A549 (cell line): ENCODE data around the gene RFLNA. TPM values are rescaled to one million over a fixed set of nuclear protein-coding genes. Genes with fewer than 3 reads are reported as not detected.
A peak's percentile ranks its signal among the peaks of the same experiment; 100 is the strongest.

ENCODE experiments used
- ATAC-seq, 2 experiments: fragments of 200-7000 bp in 1 of 2; fragments of >200 bp in 1 of 2; cut with Nextera tagmentation in 1 of 2; cut with Tn5 transposase in 1 of 2; 3 replicates each; pipeline versions ENCODE4 v1.8.0 to v1.9.1; 2018 to 2020; ENCODE audit warnings: mild to moderate bottlenecking in 1 of 2, moderate library complexity in 1 of 2
- CTCF ChIA-PET: fragments of 300-600 bp; sonication (Branson Sonifier 250); formaldehyde crosslinking; extraction: SDS; loops from one replicate; lab custom pipeline; 2021; ENCODE audit warnings: antibody characterized with exemption, inconsistent platforms; lab: Yijun Ruan, JAX
- POLR2A ChIA-PET: fragments of 350-600 bp; formaldehyde crosslinking; extraction: SDS; loops from one replicate; lab custom pipeline; 2021; ENCODE audit warnings: antibody characterized with exemption, inconsistent platforms; lab: Yijun Ruan, JAX
- DNase-seq, 2 experiments: peaks; one replicate each; pipeline versions ENCODE4 v3.0.0 to v3.0.0-alpha.2; 2011 to 2016; ENCODE audit warnings: low read depth in 1 of 2, low spot score in 1 of 2
- FAIRE-seq: peaks from 2 replicates; lab custom pipeline; 2011; peaks lifted over from hg19 to GRCh38; lab: Jason Lieb, UNC
- H3K27ac ChIP-seq, 2 experiments: fragments of >200 bp; sonication (Bioruptor Twin); formaldehyde crosslinking; 3 replicates each; pipeline ENCODE4 v1.5.1; 2016 to 2017
- H3K4me1 ChIP-seq: fragments of >200 bp; sonication (Bioruptor Twin); formaldehyde crosslinking; 3 replicates; pipeline ENCODE4 v1.6.1; 2016
- H3K4me2 ChIP-seq: fragments of >200 bp; sonication (Bioruptor Twin); formaldehyde crosslinking; 3 replicates; pipeline ENCODE4 v1.6.1; 2016
- H3K4me3 ChIP-seq: fragments of >200 bp; sonication (Bioruptor Twin); formaldehyde crosslinking; 3 replicates; pipeline ENCODE4 v1.5.1; 2016
- H3K9me3 ChIP-seq: fragments of >200 bp; sonication (Bioruptor Twin); formaldehyde crosslinking; 3 replicates; pipeline ENCODE4 v1.6.1; 2016
- BHLHE40 ChIP-seq: IDR thresholded peaks from 2 replicates; pipeline ENCODE4 v1.6.1; 2012; ENCODE audit warnings: low read depth, low read length, inconsistent platforms
- CHD2 ChIP-seq: fragments of 150-350 bp; IDR thresholded peaks from 2 replicates; pipeline ENCODE4 v1.6.1; 2014; ENCODE audit warnings: low read length; ENCODE audit not compliant: partially characterized antibody
- CHD4 ChIP-seq: fragments of 200-600 bp; sonication (generic); IDR thresholded peaks from 2 replicates; pipeline ENCODE4 v1.6.1; 2016; ENCODE audit warnings: antibody characterized with exemption, mild to moderate bottlenecking, borderline replicate concordance
- E2F6 ChIP-seq: IDR thresholded peaks from 2 replicates; pipeline ENCODE4 v1.6.1; 2012; ENCODE audit warnings: low read depth, borderline replicate concordance
- EP300 ChIP-seq, 2 experiments: fragments of >200 bp; sonication (Bioruptor Twin); formaldehyde crosslinking; IDR thresholded peaks; 2 replicates in 1 of 2; 3 replicates in 1 of 2; pipeline ENCODE4 v1.6.1; 2016 to 2017
- ESRRA ChIP-seq: fragments of 150-350 bp; IDR thresholded peaks from 2 replicates; pipeline ENCODE4 v1.6.1; 2014; ENCODE audit warnings: mild to moderate bottlenecking, low read length, borderline replicate concordance
- GATA3 ChIP-seq: IDR thresholded peaks from 2 replicates; pipeline ENCODE4 v1.6.1; 2012; ENCODE audit warnings: borderline replicate concordance
- HDAC2 ChIP-seq: fragments of 200-600 bp; sonication (generic); IDR thresholded peaks from 2 replicates; pipeline ENCODE4 v1.6.1; 2016
- HES2 ChIP-seq: fragments of >200 bp; sonication (Bioruptor Twin); formaldehyde crosslinking; IDR thresholded peaks from 2 replicates; pipeline ENCODE4 v1.6.1; 2016
- HEYL ChIP-seq: fragments of 250-450 bp; sonication (Bioruptor Pico); IDR thresholded peaks from 2 replicates; pipeline ENCODE4 v1.8.0; 2021; ENCODE audit warnings: mild to moderate bottlenecking, moderate library complexity
- HOXA7 ChIP-seq: fragments of 250-450 bp; sonication (Bioruptor Pico); IDR thresholded peaks from 2 replicates; pipeline ENCODE4 v1.5.0; 2020; ENCODE audit warnings: mild to moderate bottlenecking, moderate library complexity
- HOXB5 ChIP-seq: fragments of 250-450 bp; sonication (Bioruptor Pico); IDR thresholded peaks from 2 replicates; pipeline ENCODE4 v1.5.0; 2020; ENCODE audit warnings: mild to moderate bottlenecking, moderate library complexity
- JUN ChIP-seq, 2 experiments: fragments of >200 bp; sonication (Bioruptor Twin); formaldehyde crosslinking; IDR thresholded peaks; 2 replicates in 1 of 2; 3 replicates in 1 of 2; pipeline ENCODE4 v1.6.1; 2016 to 2017
- JUNB ChIP-seq: fragments of >200 bp; sonication (Bioruptor Twin); formaldehyde crosslinking; IDR thresholded peaks from 2 replicates; pipeline ENCODE4 v1.6.1; 2016
- KDM1A ChIP-seq: fragments of 200-600 bp; sonication (generic); IDR thresholded peaks from 2 replicates; pipeline ENCODE4 v1.6.1; 2016; ENCODE audit warnings: low read depth, mild to moderate bottlenecking
- MAFK ChIP-seq: fragments of 450-650 bp; IDR thresholded peaks from 2 replicates; pipeline ENCODE4 v1.6.1; 2014; ENCODE audit not compliant: partially characterized antibody
- MAX ChIP-seq: IDR thresholded peaks from 2 replicates; pipeline ENCODE4 v1.6.1; 2012
- MAZ ChIP-seq: fragments of 150-350 bp; IDR thresholded peaks from 2 replicates; pipeline ENCODE4 v1.6.1; 2014; ENCODE audit warnings: antibody characterized with exemption, low read depth, low read length, borderline replicate concordance
- NFE2L2 ChIP-seq: fragments of 150-350 bp; conservative IDR thresholded peaks from 2 replicates; pipeline ENCODE4 v1.6.1; 2014; ENCODE audit warnings: low read length
- NPAS2 ChIP-seq: fragments of 250-450 bp; sonication (Bioruptor Pico); IDR thresholded peaks from 2 replicates; pipeline ENCODE4 v1.8.0; 2022; ENCODE audit warnings: mild to moderate bottlenecking, moderate library complexity, borderline replicate concordance
- NR3C1 ChIP-seq: fragments of >200 bp; sonication (Bioruptor Twin); formaldehyde crosslinking; IDR thresholded peaks from 3 replicates; pipeline ENCODE4 v1.6.1; 2017
- PHF8 ChIP-seq: fragments of 200-600 bp; sonication (generic); IDR thresholded peaks from 2 replicates; pipeline ENCODE4 v1.6.1; 2016; ENCODE audit warnings: low read depth, mild to moderate bottlenecking, antibody characterized with exemption, moderate library complexity, borderline replicate concordance
- RAD21 ChIP-seq, 2 experiments: fragments of >200 bp in 1 of 2; sonication (Bioruptor Twin) in 1 of 2; formaldehyde crosslinking in 1 of 2; IDR thresholded peaks in 1 of 2; conservative IDR thresholded peaks in 1 of 2; 2 replicates in 1 of 2; 3 replicates in 1 of 2; pipeline ENCODE4 v1.6.1; 2012 to 2018; ENCODE audit warnings: inconsistent platforms in 1 of 2
- RARB ChIP-seq: fragments of 250-450 bp; sonication (Bioruptor Pico); IDR thresholded peaks from 2 replicates; pipeline ENCODE4 v1.8.0; 2021; ENCODE audit warnings: mild to moderate bottlenecking, moderate library complexity
- RNF2 ChIP-seq: fragments of 200-600 bp; sonication (generic); IDR thresholded peaks from 2 replicates; pipeline ENCODE4 v1.6.1; 2016; ENCODE audit warnings: low read depth, mild to moderate bottlenecking, antibody characterized with exemption, moderate library complexity, borderline replicate concordance
- SMC3 ChIP-seq: fragments of >200 bp; sonication (Bioruptor Twin); formaldehyde crosslinking; IDR thresholded peaks from 3 replicates; pipeline ENCODE4 v1.6.1; 2018; ENCODE audit warnings: inconsistent platforms
- TP53 ChIP-seq: fragments of 250-450 bp; sonication (Bioruptor Pico); IDR thresholded peaks from 2 replicates; pipeline ENCODE4 v1.5.0; 2021; ENCODE audit warnings: mild to moderate bottlenecking, moderate library complexity
- USF2 ChIP-seq: fragments of 450-650 bp; IDR thresholded peaks from 2 replicates; pipeline ENCODE4 v1.6.1; 2014; ENCODE audit warnings: antibody characterized with exemption
- ZC3H11A ChIP-seq: fragments of 450-650 bp; IDR thresholded peaks from 2 replicates; pipeline ENCODE4 v1.6.1; 2014; ENCODE audit warnings: antibody characterized with exemption, mild to moderate bottlenecking
- ZFP36 ChIP-seq: fragments of 450-650 bp; IDR thresholded peaks from 2 replicates; pipeline ENCODE4 v1.6.1; 2014; ENCODE audit warnings: borderline replicate concordance; ENCODE audit not compliant: partially characterized antibody
- ZNF302 ChIP-seq: fragments of 250-450 bp; sonication (Bioruptor Pico); IDR thresholded peaks from 2 replicates; pipeline ENCODE4 v1.9.0; 2021; ENCODE audit warnings: inconsistent platforms, mild to moderate bottlenecking, moderate library complexity
- ZSCAN20 ChIP-seq: fragments of 250-450 bp; sonication (Bioruptor Pico); IDR thresholded peaks from 2 replicates; pipeline ENCODE4 v1.8.0; 2022; ENCODE audit warnings: mild to moderate bottlenecking, moderate library complexity
- WGBS: methylation state at CpG from one replicate; pipeline ENCODE4 v1.1.6; 2017; ENCODE audit errors: missing lambda C conversion rate; 5-methylcytosine and 5-hydroxymethylcytosine counted together
- polyA plus RNA-seq, 4 experiments: library from polyadenylated mRNA; depleted of rRNA in 3 of 4; stranded (reverse); fragments of >200 nt; fragmentation: RNase III in 1 of 4; extraction: RNeasy Plus Mini Kit Qiagen cat#74134 plus additional on column Dnase treatment in 1 of 4; gene quantifications; 2 replicates in 3 of 4; 3 replicates in 1 of 4; pipeline ENCODE4 v1.2.3, GENCODE V29; 2011 to 2017

Gene RFLNA
- polyA plus RNA-seq, 2 of the 4 experiments (the other 2 are of a cell fraction): not detected

- ATAC-seq: no peak
- Histone ChIP-seq H3K4me2 (no peak overlapping the region), H3K27ac (no peak overlapping the region), H3K4me3 (no peak overlapping the region), H3K4me1 (no peaks in the 10 kb centered on the region), H3K9me3 (no peaks in the 10 kb centered on the region)
- WGBS: 75% methylated on average over 3 of the region's 3 CpGs
- ChIA-PET CTCF (interaction anchor here (0.6 to 1.7 kb wide), 6 partner anchors 10 to 581 kb away, joined by 3 to 7 read pairs (median 4); no protein-coding TSS in a partner anchor), POLR2A (no interaction called here)
- DNase-seq: no peak
- TF ChIP-seq ZC3H11A (no peak), HOXA7 (CRISPR knock-in tag) (no peak), RAD21 (conservative IDR thresholded peaks at IDR 0.05 in 1 of 2, IDR thresholded peaks at IDR 0.05 in 1 of 2) (no peak), E2F6 (no peak), RARB (CRISPR knock-in tag) (no peak), KDM1A (no peak), ESRRA (no peak), MAX (no peak), EP300 (IDR thresholded peaks at IDR 0.05) (no peak), TP53 (no peak), HEYL (CRISPR knock-in tag) (no peak), NFE2L2 (no peak), USF2 (no peak), SMC3 (no peak)
- no peak for FAIRE-seq
Measured at GRCh38 chr12:124310785-124311184, 15.9 kb downstream of the RFLNA start.

- 59% methylated on average over 6 of the region's 17 CpGs for WGBS
- Histone ChIP-seq H3K4me3 (no peak overlapping the region), H3K4me2 (no peak overlapping the region), H3K9me3 (no peaks in the 10 kb centered on the region), H3K27ac (no peak overlapping the region), H3K4me1 (no peaks in the 10 kb centered on the region)
- TF ChIP-seq NPAS2 (CRISPR knock-in tag): no peak
- no peak for TF ChIP-seq HOXB5
- TF ChIP-seq BHLHE40: no peak
- no peak for TF ChIP-seq HES2
- TF ChIP-seq MAZ: no peak
- no peak for TF ChIP-seq CHD4
- no peak for TF ChIP-seq SMC3
- TF ChIP-seq NR3C1: no peak
- TF ChIP-seq MAFK: no peak
- no peak for TF ChIP-seq ZSCAN20 (CRISPR knock-in tag)
- ATAC-seq: peak; percentile 17 to 56; a peak in 3 of 6 replicates
- FAIRE-seq: no peak
- no peak for DNase-seq
- ChIA-PET CTCF (interaction anchor here (1.1 to 3.0 kb wide), 7 partner anchors 9 to 275 kb away, joined by 3 to 7 read pairs (median 4); no protein-coding TSS in a partner anchor), POLR2A (no interaction called here)
Measured at GRCh38 chr12:124311292-124312109, 16.6 kb downstream of the RFLNA start.

GRCh38 chr12:124312601-124313000 is 17.7 kb downstream of the RFLNA start:
- ChIA-PET POLR2A (no interaction called here), CTCF (interaction anchor here (0.8 to 3.0 kb wide), 5 partner anchors 8 to 280 kb away, joined by 3 to 7 read pairs (median 4); no protein-coding TSS in a partner anchor)
- TF ChIP-seq JUN (IDR thresholded peaks at IDR 0.05): no peak
- TF ChIP-seq CHD2: no peak
- no peak for TF ChIP-seq HDAC2
- no peak for TF ChIP-seq MAFK
- no peak for TF ChIP-seq GATA3
- TF ChIP-seq HOXA7 (CRISPR knock-in tag): no peak
- no peak for TF ChIP-seq MAX
- TF ChIP-seq ESRRA: no peak
- no peak for TF ChIP-seq SMC3
- no peak for TF ChIP-seq ZFP36
- TF ChIP-seq TP53: no peak
- TF ChIP-seq PHF8: no peak
- TF ChIP-seq ZNF302 (CRISPR knock-in tag): no peak
- no peak for TF ChIP-seq JUNB
- no peak for TF ChIP-seq RNF2
- DNase-seq (no peak), FAIRE-seq (no peak), ATAC-seq (no peak)
- Histone ChIP-seq H3K9me3 (no peaks in the 10 kb centered on the region), H3K4me1 (no peaks in the 10 kb centered on the region), H3K4me3 (no peak overlapping the region), H3K4me2 (no peak overlapping the region), H3K27ac (no peak overlapping the region)
- 45% methylated on average over 5 of the region's 6 CpGs for WGBS
